Lower lobe of right lung (tissue), 2 donors: Measurements from ENCODE around the gene IGFALS. TPM values are rescaled to one million over a fixed set of nuclear protein-coding genes. Genes with fewer than 3 reads are reported as not detected.

Source experiments
- ATAC-seq, 2 donors: fragments of 200-7000 bp; cut with Tn5 transposase; one replicate each; pipeline ENCODE4 v1.9.1; 2020 to 2022; ENCODE audit warnings: mild to moderate bottlenecking in 2 of 2, moderate library complexity in 2 of 2
- DNase-seq: peaks from one replicate; pipeline ENCODE4 v3.0.0-alpha.2; 2020
- H3K27ac ChIP-seq: fragments of 200-600 bp; one replicate; pipeline ENCODE4 v1.8.0; 2022
- H3K27me3 ChIP-seq: fragments of 200-600 bp; one replicate; pipeline ENCODE4 v1.8.0; 2022; ENCODE audit warnings: low read depth
- H3K36me3 ChIP-seq: fragments of 200-600 bp; one replicate; pipeline ENCODE4 v1.8.0; 2022; ENCODE audit warnings: mild to moderate bottlenecking
- H3K4me1 ChIP-seq: fragments of 200-600 bp; one replicate; pipeline ENCODE4 v1.8.0; 2022
- H3K4me3 ChIP-seq: fragments of 200-600 bp; one replicate; pipeline ENCODE4 v1.8.0; 2022; ENCODE audit warnings: mild to moderate bottlenecking
- H3K9me3 ChIP-seq: fragments of 200-600 bp; one replicate; pipeline ENCODE4 v1.8.0; 2022
- CTCF ChIP-seq: fragments of 200-600 bp; IDR thresholded peaks from one replicate; pipeline ENCODE4 v1.8.0; 2022; ENCODE audit warnings: antibody characterized with exemption, mild to moderate bottlenecking
- intact Hi-C: fragments of 100-400 bp; cut with DNase I; formaldehyde crosslinking; loops from one replicate; pipeline ENCODE4 v1.11.0; 2022
- total RNA-seq: library from RNA; stranded (reverse); fragmentation: NEBNext Ultra II Directional; extraction: Animal tissue kit (Norgen Biotek cat#: 25700); gene quantifications from one replicate; pipeline ENCODE4 v1.2.1, GENCODE V29; 2021
- donor health status: DM: no; HTN: yes; CAD: no; lungs with severe emphysema.

The IGFALS gene
- total RNA-seq, 1 donor from 2014 or later = 0.97 TPM

DNA sequence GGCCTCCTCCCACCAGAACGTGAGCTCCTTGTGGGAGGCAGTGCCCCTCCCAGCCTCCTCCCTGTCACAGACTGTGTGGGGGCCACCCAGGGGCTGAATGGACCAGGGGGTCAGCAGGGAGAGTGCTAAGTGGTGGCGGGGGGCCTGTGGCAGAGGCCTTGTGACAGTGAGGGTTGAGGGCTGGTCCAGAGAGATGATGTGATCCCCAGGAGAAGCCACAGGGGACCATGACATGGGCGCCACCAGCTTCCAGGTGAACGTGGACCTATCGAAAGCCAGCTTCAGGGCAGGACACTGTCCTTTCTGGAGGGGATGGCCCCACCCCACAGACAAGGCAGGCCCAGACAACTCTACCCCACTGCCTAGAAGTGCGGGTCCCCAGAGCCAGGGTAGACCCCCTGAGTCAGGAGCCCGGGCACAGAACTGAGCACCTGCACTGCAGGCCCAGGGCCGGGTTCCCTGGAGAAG is 14.2 kb downstream of the IGFALS start:
- ATAC-seq (no peak), DNase-seq (no peak)
- no peak overlapping the region for H3K27ac ChIP-seq
- intact Hi-C loops = no loop called here
- H3K9me3 ChIP-seq = no peaks in the 10 kb centered on the region
- TF ChIP-seq CTCF = no peak
- peaks cover 38% of the 10 kb centered on the region for H3K4me1 ChIP-seq
- no peak overlapping the region for H3K4me3 ChIP-seq
- H3K36me3 ChIP-seq = peaks cover 55% of the 10 kb centered on the region
- H3K27me3 ChIP-seq = no peaks in the 10 kb centered on the region

GRCh38 chr16:1778200-1779179 is 15.0 kb downstream of the IGFALS start:
- Histone ChIP-seq H3K4me1 (peaks cover 38% of the 10 kb centered on the region), H3K27ac (no peak overlapping the region), H3K36me3 (peaks cover 55% of the 10 kb centered on the region), H3K9me3 (no peaks in the 10 kb centered on the region), H3K27me3 (no peaks in the 10 kb centered on the region), H3K4me3 (no peak overlapping the region)
- intact Hi-C loops = no loop called here
- no peak for ATAC-seq
- no peak for DNase-seq
- TF ChIP-seq CTCF = no peak

GRCh38 chr16:1777375-1778199 is 15.9 kb downstream of the IGFALS start:
- H3K27ac ChIP-seq = no peak overlapping the region
- ATAC-seq = no peak
- DNase-seq = no peak
- H3K9me3 ChIP-seq = no peaks in the 10 kb centered on the region
- no peak overlapping the region for H3K4me3 ChIP-seq
- peaks cover 36% of the 10 kb centered on the region for H3K4me1 ChIP-seq
- H3K36me3 ChIP-seq = peaks cover 55% of the 10 kb centered on the region
- TF ChIP-seq CTCF = no peak
- no peaks in the 10 kb centered on the region for H3K27me3 ChIP-seq
- intact Hi-C loops = no loop called here

- intact Hi-C loops = no loop called here
- no peak overlapping the region for H3K4me3 ChIP-seq
- no peak for TF ChIP-seq CTCF
- H3K4me1 ChIP-seq = peaks cover 40% of the 10 kb centered on the region
- H3K36me3 ChIP-seq = peaks cover 55% of the 10 kb centered on the region
- ATAC-seq (no peak), DNase-seq (no peak)
- H3K27ac ChIP-seq = no peak overlapping the region
- no peaks in the 10 kb centered on the region for H3K27me3 ChIP-seq
- H3K9me3 ChIP-seq = no peaks in the 10 kb centered on the region
These were observed 16.5 kb downstream of the IGFALS start for GRCh38 chr16:1776991-1777374.

DNA sequence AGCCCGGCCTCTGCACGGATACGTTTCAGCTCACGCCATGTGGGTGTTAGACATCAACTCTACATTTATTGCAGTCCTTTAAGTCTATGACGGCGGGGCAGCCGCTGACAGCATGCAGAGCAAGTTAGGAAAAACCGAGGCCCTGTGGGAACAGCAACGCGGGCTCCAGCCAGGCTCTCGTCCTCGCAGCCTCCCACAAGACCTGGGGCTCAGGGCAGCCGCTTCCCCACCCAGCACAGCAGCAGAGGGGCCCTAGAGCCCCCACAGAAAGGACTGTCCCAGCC is 16.9 kb downstream of the IGFALS start:
- no peak for DNase-seq
- TF ChIP-seq CTCF = no peak

More for the DNA sequence above, 16.9 kb downstream of the IGFALS start:
- H3K9me3 ChIP-seq = no peaks in the 10 kb centered on the region
- peaks cover 43% of the 10 kb centered on the region for H3K4me1 ChIP-seq
- H3K27me3 ChIP-seq = no peaks in the 10 kb centered on the region
- no peak overlapping the region for H3K4me3 ChIP-seq
- no peak for ATAC-seq
- no peak overlapping the region for H3K27ac ChIP-seq
- H3K36me3 ChIP-seq = peaks cover 55% of the 10 kb centered on the region
- intact Hi-C loops = no loop called here
